Caki2 (cell line): ENCODE data around the gene DNLZ. TPM values are rescaled to one million over a fixed set of nuclear protein-coding genes. Genes with fewer than 3 reads are reported as not detected.

Experiments used
- DNase-seq: peaks from one replicate; pipeline ENCODE4 v3.0.0-alpha.2; 2015; ENCODE audit warnings: low read depth
- in situ Hi-C: cut with HindIII; loops from 2 replicates; pipeline ENCODE4 v1.10.0; 2016; ENCODE audit warnings: low sequenced_read_pairs, low pct_unique_long_range_greater_than_20kb, mixed read lengths
- total RNA-seq: library from RNA; depleted of rRNA; stranded (reverse); fragments of >200 nt; shearing (Covaris generic); gene quantifications from 2 replicates; pipeline ENCODE4 v1.2.3, GENCODE V29; 2014; ENCODE audit warnings: low replicate concordance; rRNA removed

The DNLZ gene
- total RNA-seq, 1 experiment from 2014 or later = 37.8 TPM

- in situ Hi-C loops = no loop called here
- no peak for DNase-seq
These were observed 46.5 kb downstream of the DNLZ start for GRCh38 chr9:136316896-136317676.

GRCh38 chr9:136316271-136316751 lies 47.2 kb downstream of the DNLZ start:
- DNase-seq = no peak
- in situ Hi-C loops = no loop called here

GRCh38 chr9:136314944-136315343 lies 48.6 kb downstream of the DNLZ start:
- no peak for DNase-seq

GRCh38 chr9:136314056-136314416 lies 49.5 kb downstream of the DNLZ start:
- no peak for DNase-seq
- in situ Hi-C loops = no loop called here

More at GRCh38 chr9:136314944-136315343, 48.6 kb downstream of the DNLZ start:
- in situ Hi-C loops = no loop called here

- in situ Hi-C loops = no loop called here
- no peak for DNase-seq
These were observed 50.2 kb downstream of the DNLZ start for GRCh38 chr9:136313111-136314055.

- in situ Hi-C loops = no loop called here
- DNase-seq = no peak
These were observed 51.1 kb downstream of the DNLZ start for GRCh38 chr9:136312436-136312835.

GRCh38 chr9:136312009-136312375 lies 51.6 kb downstream of the DNLZ start:
- in situ Hi-C loops = no loop called here
- no peak for DNase-seq

- no peak for DNase-seq
- in situ Hi-C loops = no loop called here
These were observed 52.2 kb downstream of the DNLZ start for GRCh38 chr9:136311051-136312008.

- no peak for DNase-seq
- in situ Hi-C loops = no loop called here
These were observed 53.1 kb downstream of the DNLZ start for GRCh38 chr9:136310273-136311030.

GRCh38 chr9:136309806-136310220 lies 53.7 kb downstream of the DNLZ start:
- no peak for DNase-seq
- in situ Hi-C loops = no loop called here

Other genes starting within 250 kb of the DNLZ start
- gene TMEM250, start 244.9 kb downstream of the DNLZ start, total RNA-seq = 94.4 and 94.5 TPM in 2 replicates
- not detected in 2 replicates for gene LHX3, start 158.6 kb downstream of the DNLZ start, total RNA-seq
- gene QSOX2, start 117.9 kb downstream of the DNLZ start, total RNA-seq = 16.4 and 39.3 TPM in 2 replicates
- 0.41 TPM in 1 of 2 replicates, not detected in the other for gene CCDC187, start 59.6 kb downstream of the DNLZ start, total RNA-seq
- 23.5 and 29.9 TPM in 2 replicates for gene GPSM1, start 36.2 kb downstream of the DNLZ start, total RNA-seq
- gene CARD9, start 9.9 kb upstream of the DNLZ start, total RNA-seq = 2.7 and 2.9 TPM in 2 replicates
- gene SNAPC4, start 36.4 kb upstream of the DNLZ start, total RNA-seq = 2.2 and 5.6 TPM in 2 replicates
- 58.2 and 79.3 TPM in 2 replicates for gene ENTR1, start 46.9 kb upstream of the DNLZ start, total RNA-seq
- gene PMPCA, start 46.9 kb upstream of the DNLZ start, total RNA-seq = 41.4 and 43.5 TPM in 2 replicates
- gene INPP5E, start 76.1 kb upstream of the DNLZ start, total RNA-seq = 6.3 and 7.7 TPM in 2 replicates
- gene SEC16A, start 119.3 kb upstream of the DNLZ start, total RNA-seq = 4.4 and 5.4 TPM in 2 replicates
- gene NOTCH1, start 182.3 kb upstream of the DNLZ start, total RNA-seq = 7.2 and 7.9 TPM in 2 replicates